HepG2 (cell line): Measurements from ENCODE around the gene RRAS. TPM values are rescaled to one million over a fixed set of nuclear protein-coding genes. Genes with fewer than 3 reads are reported as not detected.

Experiments
- ARHGAP35 ChIP-seq: sonication (generic); formaldehyde crosslinking; IDR thresholded peaks from 2 replicates; pipeline ENCODE4 v1.9.0; 2022; ENCODE audit warnings: mild to moderate bottlenecking, inconsistent platforms, moderate library complexity, missing genetic modification reagents, borderline replicate concordance
- BCL3 ChIP-seq: sonication (generic); formaldehyde crosslinking; IDR thresholded peaks from 2 replicates; pipeline ENCODE4 v1.5.1; 2020; ENCODE audit warnings: mild to moderate bottlenecking, missing genetic modification reagents, moderate library complexity
- GLI4 ChIP-seq: sonication (generic); formaldehyde crosslinking; IDR thresholded peaks from 2 replicates; pipeline ENCODE4 v1.5.1; 2020; ENCODE audit warnings: missing genetic modification reagents, mild to moderate bottlenecking, moderate library complexity, borderline replicate concordance
- HNRNPUL1 ChIP-seq: fragments of 200-400 bp; formaldehyde crosslinking; IDR thresholded peaks from 2 replicates; pipeline ENCODE4 v1.6.1; 2017; ENCODE audit warnings: low read depth, mild to moderate bottlenecking, low read length, moderate library complexity
- HOXA5 ChIP-seq: sonication (generic); formaldehyde crosslinking; IDR thresholded peaks from 2 replicates; pipeline ENCODE4 v1.4.0; 2020; ENCODE audit warnings: missing genetic modification reagents
- RBM39 ChIP-seq: fragments of 200-400 bp; formaldehyde crosslinking; IDR thresholded peaks from one replicate; pipeline ENCODE4 v1.6.1; 2018; ENCODE audit warnings: antibody characterized with exemption, mild to moderate bottlenecking, low read depth, low read length; ENCODE audit not compliant: poor library complexity, severe bottlenecking
- SAP130 ChIP-seq: IDR thresholded peaks from 2 replicates; pipeline ENCODE4 v1.6.1; 2016; ENCODE audit warnings: low read depth
- ZBTB43 ChIP-seq: sonication (generic); formaldehyde crosslinking; conservative IDR thresholded peaks from 2 replicates; pipeline ENCODE4 v1.4.0; 2020; ENCODE audit warnings: missing genetic modification reagents
- ZNF281 ChIP-seq: sonication (generic); formaldehyde crosslinking; IDR thresholded peaks from 2 replicates; pipeline ENCODE4 v1.4.0; 2020; ENCODE audit warnings: missing genetic modification reagents, borderline replicate concordance
- ZNF549 ChIP-seq: sonication (generic); formaldehyde crosslinking; IDR thresholded peaks from 2 replicates; pipeline ENCODE4 v1.5.0; 2020; ENCODE audit warnings: missing genetic modification reagents
- ZNF788 ChIP-seq: sonication (generic); formaldehyde crosslinking; IDR thresholded peaks from 2 replicates; pipeline ENCODE4 v1.5.0; 2020; ENCODE audit warnings: mild to moderate bottlenecking, missing genetic modification reagents, borderline replicate concordance
- polyA plus RNA-seq, 8 experiments: library from polyadenylated mRNA; depleted of rRNA in 3 of 8; stranded (reverse) in 7 of 8; unstranded in 1 of 8; fragments of >200 nt; fragmentation: Illumina TruSeq in 4 of 8; extraction: Trizol in 4 of 8; gene quantifications; 2 replicates each; pipeline versions ENCODE4 v1.2.1 to v1.2.3, GENCODE V29; 2011 to 2016; ENCODE audit warnings: low read depth in 4 of 8, missing spikeins in 1 of 8, mixed read lengths in 1 of 8; ENCODE audit not compliant: insufficient read depth in 1 of 8
- total RNA-seq, 5 experiments: library from RNA; depleted of rRNA; stranded (reverse); fragments of >200 nt; fragmentation: Illumina TruSeq; extraction: Trizol; gene quantifications; 2 replicates each; pipeline ENCODE4 v1.2.3, GENCODE V29; 2016; ENCODE audit warnings: low read depth in 1 of 5
- TF ChIP-seq, protein P1 (sequence below): sonication (generic); formaldehyde crosslinking; IDR thresholded peaks from 2 replicates; pipeline ENCODE4 v1.4.0; 2020; ENCODE audit warnings: low read depth, mild to moderate bottlenecking, missing genetic modification reagents
- TF ChIP-seq, protein P2 (sequence below): sonication (generic); formaldehyde crosslinking; IDR thresholded peaks from 2 replicates; pipeline ENCODE4 v1.4.0; 2020; ENCODE audit warnings: low read depth, mild to moderate bottlenecking, missing genetic modification reagents
- TF ChIP-seq, protein P3 (sequence below): IDR thresholded peaks from 2 replicates; pipeline ENCODE4 v1.6.1; 2016; ENCODE audit warnings: low read depth, missing genetic modification reagents, missing compliant biosample characterization

Gene RRAS
- total and polyA plus RNA-seq, 2 of the 13 experiments (the other 11 are each of a cell fraction or from before 2014, with no cell fraction given), result 1.5 to 12.0 TPM

- TF ChIP-seq ZBTB43, result no peak
- no peak; the same call in 1 of the 2 replicates for TF ChIP-seq ZNF788
- TF ChIP-seq RBM39, result peak; percentile 44
- no peak for TF ChIP-seq ARHGAP35 (CRISPR knock-in tag)
- no peak for TF ChIP-seq HNRNPUL1
- no peak for TF ChIP-seq GLI4 (CRISPR knock-in tag)
- no peak for TF ChIP-seq BCL3
- TF ChIP-seq, protein P1, sequence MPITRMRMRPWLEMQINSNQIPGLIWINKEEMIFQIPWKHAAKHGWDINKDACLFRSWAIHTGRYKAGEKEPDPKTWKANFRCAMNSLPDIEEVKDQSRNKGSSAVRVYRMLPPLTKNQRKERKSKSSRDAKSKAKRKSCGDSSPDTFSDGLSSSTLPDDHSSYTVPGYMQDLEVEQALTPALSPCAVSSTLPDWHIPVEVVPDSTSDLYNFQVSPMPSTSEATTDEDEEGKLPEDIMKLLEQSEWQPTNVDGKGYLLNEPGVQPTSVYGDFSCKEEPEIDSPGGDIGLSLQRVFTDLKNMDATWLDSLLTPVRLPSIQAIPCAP (CRISPR knock-in tag), result no peak
- TF ChIP-seq, protein P2, sequence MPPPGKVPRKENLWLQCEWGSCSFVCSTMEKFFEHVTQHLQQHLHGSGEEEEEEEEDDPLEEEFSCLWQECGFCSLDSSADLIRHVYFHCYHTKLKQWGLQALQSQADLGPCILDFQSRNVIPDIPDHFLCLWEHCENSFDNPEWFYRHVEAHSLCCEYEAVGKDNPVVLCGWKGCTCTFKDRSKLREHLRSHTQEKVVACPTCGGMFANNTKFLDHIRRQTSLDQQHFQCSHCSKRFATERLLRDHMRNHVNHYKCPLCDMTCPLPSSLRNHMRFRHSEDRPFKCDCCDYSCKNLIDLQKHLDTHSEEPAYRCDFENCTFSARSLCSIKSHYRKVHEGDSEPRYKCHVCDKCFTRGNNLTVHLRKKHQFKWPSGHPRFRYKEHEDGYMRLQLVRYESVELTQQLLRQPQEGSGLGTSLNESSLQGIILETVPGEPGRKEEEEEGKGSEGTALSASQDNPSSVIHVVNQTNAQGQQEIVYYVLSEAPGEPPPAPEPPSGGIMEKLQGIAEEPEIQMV (CRISPR knock-in tag), result no peak
- no peak for TF ChIP-seq ZNF549 (CRISPR knock-in tag)
- no peak for TF ChIP-seq ZNF281 (CRISPR knock-in tag)
- TF ChIP-seq, protein P3, sequence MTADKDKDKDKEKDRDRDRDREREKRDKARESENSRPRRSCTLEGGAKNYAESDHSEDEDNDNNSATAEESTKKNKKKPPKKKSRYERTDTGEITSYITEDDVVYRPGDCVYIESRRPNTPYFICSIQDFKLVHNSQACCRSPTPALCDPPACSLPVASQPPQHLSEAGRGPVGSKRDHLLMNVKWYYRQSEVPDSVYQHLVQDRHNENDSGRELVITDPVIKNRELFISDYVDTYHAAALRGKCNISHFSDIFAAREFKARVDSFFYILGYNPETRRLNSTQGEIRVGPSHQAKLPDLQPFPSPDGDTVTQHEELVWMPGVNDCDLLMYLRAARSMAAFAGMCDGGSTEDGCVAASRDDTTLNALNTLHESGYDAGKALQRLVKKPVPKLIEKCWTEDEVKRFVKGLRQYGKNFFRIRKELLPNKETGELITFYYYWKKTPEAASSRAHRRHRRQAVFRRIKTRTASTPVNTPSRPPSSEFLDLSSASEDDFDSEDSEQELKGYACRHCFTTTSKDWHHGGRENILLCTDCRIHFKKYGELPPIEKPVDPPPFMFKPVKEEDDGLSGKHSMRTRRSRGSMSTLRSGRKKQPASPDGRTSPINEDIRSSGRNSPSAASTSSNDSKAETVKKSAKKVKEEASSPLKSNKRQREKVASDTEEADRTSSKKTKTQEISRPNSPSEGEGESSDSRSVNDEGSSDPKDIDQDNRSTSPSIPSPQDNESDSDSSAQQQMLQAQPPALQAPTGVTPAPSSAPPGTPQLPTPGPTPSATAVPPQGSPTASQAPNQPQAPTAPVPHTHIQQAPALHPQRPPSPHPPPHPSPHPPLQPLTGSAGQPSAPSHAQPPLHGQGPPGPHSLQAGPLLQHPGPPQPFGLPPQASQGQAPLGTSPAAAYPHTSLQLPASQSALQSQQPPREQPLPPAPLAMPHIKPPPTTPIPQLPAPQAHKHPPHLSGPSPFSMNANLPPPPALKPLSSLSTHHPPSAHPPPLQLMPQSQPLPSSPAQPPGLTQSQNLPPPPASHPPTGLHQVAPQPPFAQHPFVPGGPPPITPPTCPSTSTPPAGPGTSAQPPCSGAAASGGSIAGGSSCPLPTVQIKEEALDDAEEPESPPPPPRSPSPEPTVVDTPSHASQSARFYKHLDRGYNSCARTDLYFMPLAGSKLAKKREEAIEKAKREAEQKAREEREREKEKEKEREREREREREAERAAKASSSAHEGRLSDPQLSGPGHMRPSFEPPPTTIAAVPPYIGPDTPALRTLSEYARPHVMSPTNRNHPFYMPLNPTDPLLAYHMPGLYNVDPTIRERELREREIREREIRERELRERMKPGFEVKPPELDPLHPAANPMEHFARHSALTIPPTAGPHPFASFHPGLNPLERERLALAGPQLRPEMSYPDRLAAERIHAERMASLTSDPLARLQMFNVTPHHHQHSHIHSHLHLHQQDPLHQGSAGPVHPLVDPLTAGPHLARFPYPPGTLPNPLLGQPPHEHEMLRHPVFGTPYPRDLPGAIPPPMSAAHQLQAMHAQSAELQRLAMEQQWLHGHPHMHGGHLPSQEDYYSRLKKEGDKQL (CRISPR knock-in tag), result no peak
- TF ChIP-seq SAP130, result peak; percentile 86
- TF ChIP-seq HOXA5 (CRISPR knock-in tag), result 0 out of 2 replicates have a peak, but pooled peaks have one; percentile 13
Measured at GRCh38 chr19:49665351-49666119, 25.6 kb upstream of the RRAS start, which contains the start of the genes BCL2L12 and IRF3 (continued).
